Choroid plexus epithelial cell (primary cell): ENCODE data around the gene CCDC167.

ENCODE experiments used
- DNase-seq: peaks from one replicate; pipeline ENCODE4 v3.0.0-alpha.2; 2010; ENCODE audit warnings: low read depth
- H3K4me3 ChIP-seq: 2 replicates; pipeline ENCODE4 v1.5.1; 2011; ENCODE audit warnings: low read depth, mild to moderate bottlenecking, control low read depth, low read length, moderate library complexity
- CTCF ChIP-seq: conservative IDR thresholded peaks from 2 replicates; pipeline ENCODE4 v1.5.1; 2011; ENCODE audit warnings: low read depth, mild to moderate bottlenecking, control low read depth, inconsistent platforms, low read length, moderate library complexity

Gene CCDC167

DNA sequence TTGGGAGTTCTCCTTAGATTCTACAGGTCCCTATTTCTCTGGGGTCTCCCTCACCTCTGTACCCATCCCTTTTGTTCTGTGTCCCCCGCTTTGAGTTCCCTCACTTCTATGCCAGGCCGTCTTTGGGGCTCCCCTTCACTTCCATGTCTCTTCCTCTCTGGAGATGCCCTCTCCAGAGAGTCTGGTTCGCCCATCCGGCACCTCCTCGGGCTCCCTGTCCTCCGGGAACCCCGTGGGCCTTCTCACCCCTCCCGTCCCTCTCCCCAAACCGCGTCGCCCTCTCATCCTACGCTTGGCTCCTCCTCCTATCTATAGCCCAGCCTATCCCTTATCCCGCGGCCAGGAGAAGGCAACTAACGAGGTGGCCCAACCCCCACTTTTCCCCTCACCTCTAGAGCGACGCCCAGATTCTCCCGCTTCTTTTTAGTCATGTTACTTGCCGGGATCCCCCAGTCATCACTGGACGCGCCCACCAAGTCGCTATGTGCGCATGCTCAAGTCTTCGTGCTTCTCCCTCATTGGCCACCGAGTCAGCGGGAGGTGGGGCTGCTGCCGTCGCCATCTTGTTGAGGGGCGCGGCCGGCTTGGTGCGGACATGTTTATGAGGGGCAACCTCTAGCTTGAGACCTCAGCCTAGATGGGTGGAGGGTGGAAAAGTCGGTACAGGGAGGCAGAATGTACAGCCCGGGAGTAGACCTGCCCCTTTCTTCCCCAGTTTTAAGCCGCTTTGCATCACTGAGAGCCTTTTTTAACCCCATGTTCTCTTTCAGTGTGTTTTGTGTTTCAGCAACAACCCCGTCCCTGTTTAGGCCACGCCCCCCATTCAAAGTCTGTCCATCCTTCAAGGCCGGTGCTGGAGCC lies at the start of gene CCDC167:
CCDC167 (minus strand) TSS at position 461 of the 861 bp plus-strand sequence; CDS start at position 431, 30 bp downstream.
- TF ChIP-seq CTCF, result no peak
- DNase-seq, result peak; percentile 97
- peak within 1 kb of the TSS; percentile 82 for H3K4me3 ChIP-seq

DNA sequence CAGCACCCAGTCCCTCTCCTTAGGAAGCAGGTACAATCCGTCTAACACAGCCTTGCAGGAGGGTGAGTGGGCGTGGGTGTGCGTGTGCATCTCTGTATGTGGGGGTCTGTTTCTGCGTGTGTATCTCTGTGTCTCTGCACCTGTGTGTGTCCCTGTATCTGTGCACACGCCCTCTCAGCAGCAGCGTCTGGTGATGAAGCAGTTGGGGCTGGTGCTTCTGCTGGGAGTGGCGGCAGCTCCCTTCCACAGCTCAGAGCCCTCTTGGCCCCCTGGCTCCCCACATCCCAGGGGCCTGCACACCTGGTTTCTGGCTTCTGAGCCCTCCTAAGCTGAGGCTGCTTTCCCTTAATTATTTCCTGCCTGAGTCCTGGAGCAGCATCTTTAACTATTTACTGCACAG lies 49.5 kb upstream of the CCDC167 start:
- DNase-seq, result no peak
- H3K4me3 ChIP-seq, result no peak overlapping the region
- no peak for TF ChIP-seq CTCF

DNA sequence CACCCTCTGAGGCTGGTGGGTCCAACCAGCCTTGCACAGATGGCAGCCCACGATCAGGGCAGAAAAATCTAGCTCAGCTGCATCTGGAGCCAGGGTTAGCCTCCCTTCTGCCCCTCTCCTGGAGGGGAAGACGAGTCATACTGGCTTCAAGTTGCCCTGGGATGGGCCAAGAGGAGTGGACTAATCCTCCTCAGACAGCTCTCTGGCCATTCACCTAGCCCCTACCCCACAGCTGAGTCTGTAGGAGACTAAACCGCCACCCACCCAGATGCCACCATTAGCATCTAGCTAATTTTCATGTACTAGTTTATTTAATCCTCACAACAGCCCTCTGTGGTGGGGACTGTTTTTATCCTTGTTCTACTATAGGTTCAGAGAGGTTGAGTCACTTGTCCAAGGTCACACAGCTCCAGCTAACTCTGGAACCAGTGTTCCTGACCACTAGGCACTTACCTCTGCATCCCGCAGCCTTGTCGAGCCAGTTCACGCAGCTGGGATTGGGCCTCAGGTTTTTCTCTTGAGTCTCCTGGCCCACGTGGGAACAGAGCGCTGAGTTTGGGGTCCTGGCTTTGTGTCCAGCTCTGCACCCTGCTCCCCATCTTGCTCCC lies 48.5 kb upstream of the CCDC167 start:
- no peak for DNase-seq
- no peak for TF ChIP-seq CTCF
- H3K4me3 ChIP-seq, result no peak overlapping the region

- no peak for TF ChIP-seq CTCF
- no peak overlapping the region for H3K4me3 ChIP-seq
- peak; percentile 78 for DNase-seq
These were observed 47.9 kb upstream of the CCDC167 start for GRCh38 chr6:37547564-37548061.

DNA sequence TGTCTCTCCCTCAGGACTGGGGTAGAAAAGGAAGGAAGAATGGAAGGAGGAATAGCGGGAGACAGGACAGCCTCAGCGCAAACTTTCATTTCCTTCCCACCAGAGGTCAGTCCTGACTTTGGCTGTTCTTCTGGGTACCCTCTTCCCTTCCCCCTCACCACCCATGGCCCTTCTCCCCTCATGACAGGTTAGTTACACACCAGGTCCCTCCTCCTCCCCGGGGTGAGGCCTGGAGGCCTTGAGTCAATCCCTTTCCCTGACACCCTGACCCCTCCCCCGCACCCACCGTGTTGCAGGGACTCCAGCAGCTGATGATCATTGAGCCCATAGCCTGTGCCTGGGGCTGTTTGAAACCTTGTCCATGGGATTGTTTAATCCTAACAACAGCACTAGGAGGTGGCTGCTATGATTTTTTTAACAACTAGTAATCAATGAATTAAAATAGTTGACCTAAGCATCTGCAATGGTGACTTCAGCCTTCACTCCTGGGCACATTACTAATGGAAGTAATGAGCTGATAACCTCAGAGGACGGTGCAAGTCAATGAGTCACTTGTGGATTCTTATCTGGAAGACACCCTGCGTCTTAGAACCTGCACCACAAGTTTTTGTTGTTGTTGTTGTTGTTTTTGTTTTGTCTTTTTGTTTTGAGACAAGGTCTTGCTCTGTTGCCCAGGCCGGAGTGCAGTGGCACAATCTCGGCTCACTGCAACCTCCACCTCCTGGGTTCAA lies 46.6 kb upstream of the CCDC167 start:
- no peak for DNase-seq
- H3K4me3 ChIP-seq, result no peak overlapping the region
- no peak for TF ChIP-seq CTCF

DNA sequence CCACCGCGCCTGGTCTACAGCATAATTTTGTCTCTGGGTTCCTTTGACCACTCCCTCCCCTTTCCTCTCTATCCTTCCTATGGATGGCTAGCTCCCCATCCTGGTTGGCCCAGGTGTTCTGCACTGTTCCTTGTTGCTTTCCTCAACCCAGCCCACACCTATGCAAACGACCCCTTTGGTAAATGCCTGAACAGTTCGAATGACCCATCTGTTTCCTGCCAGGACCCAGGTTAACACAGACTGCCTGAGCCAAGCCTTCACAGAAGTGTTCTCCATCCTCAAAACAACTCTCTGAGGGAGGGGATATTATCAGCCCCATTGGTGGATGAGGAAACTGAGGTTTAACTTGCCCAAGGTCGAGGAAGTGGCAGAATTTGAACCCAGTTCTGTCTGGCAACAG lies 44.8 kb upstream of the CCDC167 start:
- H3K4me3 ChIP-seq, result no peak overlapping the region
- no peak for TF ChIP-seq CTCF
- no peak for DNase-seq
